GM10248 (cell line): ENCODE data around the gene ARHGDIG.

Experiments used
- CTCF ChIA-PET: fragments of 300-600 bp; sonication (Branson Sonifier 250); formaldehyde crosslinking; extraction: SDS; loops from one replicate; lab custom pipeline; 2021; ENCODE audit warnings: antibody characterized with exemption; lab: Yijun Ruan, JAX
- POLR2A ChIA-PET: fragments of 350-650 bp; sonication (Branson Sonifier 250); formaldehyde crosslinking; extraction: SDS; loops from one replicate; lab custom pipeline; 2020; ENCODE audit warnings: antibody characterized with exemption; lab: Yijun Ruan, JAX
- DNase-seq: peaks from one replicate; pipeline ENCODE4 v3.0.0; 2012; ENCODE audit errors: extremely low spot score
- TF ChIP-seq, protein P1 (sequence below): IDR thresholded peaks from 2 replicates; pipeline ENCODE4 v1.5.1; 2012; ENCODE audit warnings: mild to moderate bottlenecking, low read depth; ENCODE audit errors: extremely low read depth, missing control alignments, control extremely low read depth

ARHGDIG gene

DNA sequence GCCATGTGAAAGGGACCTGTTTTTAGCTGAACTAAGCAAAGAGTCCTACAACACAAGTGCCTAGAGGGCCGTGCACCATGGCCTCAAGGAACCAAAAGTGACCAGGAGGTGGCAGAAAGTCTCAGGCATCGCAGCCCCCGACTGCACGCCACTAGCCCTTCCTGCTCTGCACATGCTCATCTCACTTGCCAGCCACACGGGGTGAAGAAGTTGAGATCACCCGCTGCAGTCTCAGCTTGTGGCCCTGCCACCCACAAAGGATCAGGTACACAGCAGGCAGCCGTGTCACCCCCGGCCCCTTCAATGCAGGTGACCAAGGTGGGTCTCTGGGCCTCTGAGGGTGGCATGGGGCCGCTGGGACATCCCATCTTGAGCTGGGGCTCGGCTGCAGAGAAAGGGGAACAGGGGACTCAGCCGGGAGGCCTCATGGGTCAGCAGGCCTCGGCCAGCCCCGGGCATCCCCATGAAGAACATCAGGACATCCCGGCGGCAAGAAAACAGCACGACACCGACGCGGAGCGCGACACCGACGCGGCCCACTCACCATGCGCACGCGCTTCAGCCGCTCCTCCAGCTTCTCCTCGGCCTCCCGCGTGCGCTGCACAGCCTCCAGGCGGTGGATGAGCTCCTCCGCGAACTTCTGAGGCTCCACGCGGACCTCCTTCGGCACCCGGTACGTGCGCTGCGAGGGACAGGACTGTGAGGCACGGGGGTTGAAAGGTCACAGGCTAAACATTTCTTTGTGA is 23.5 kb downstream of the ARHGDIG start:
- TF ChIP-seq, protein P1, sequence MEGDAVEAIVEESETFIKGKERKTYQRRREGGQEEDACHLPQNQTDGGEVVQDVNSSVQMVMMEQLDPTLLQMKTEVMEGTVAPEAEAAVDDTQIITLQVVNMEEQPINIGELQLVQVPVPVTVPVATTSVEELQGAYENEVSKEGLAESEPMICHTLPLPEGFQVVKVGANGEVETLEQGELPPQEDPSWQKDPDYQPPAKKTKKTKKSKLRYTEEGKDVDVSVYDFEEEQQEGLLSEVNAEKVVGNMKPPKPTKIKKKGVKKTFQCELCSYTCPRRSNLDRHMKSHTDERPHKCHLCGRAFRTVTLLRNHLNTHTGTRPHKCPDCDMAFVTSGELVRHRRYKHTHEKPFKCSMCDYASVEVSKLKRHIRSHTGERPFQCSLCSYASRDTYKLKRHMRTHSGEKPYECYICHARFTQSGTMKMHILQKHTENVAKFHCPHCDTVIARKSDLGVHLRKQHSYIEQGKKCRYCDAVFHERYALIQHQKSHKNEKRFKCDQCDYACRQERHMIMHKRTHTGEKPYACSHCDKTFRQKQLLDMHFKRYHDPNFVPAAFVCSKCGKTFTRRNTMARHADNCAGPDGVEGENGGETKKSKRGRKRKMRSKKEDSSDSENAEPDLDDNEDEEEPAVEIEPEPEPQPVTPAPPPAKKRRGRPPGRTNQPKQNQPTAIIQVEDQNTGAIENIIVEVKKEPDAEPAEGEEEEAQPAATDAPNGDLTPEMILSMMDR = no peak
- no peak for DNase-seq
- ChIA-PET CTCF (no interaction called here), POLR2A (no interaction called here)

DNA sequence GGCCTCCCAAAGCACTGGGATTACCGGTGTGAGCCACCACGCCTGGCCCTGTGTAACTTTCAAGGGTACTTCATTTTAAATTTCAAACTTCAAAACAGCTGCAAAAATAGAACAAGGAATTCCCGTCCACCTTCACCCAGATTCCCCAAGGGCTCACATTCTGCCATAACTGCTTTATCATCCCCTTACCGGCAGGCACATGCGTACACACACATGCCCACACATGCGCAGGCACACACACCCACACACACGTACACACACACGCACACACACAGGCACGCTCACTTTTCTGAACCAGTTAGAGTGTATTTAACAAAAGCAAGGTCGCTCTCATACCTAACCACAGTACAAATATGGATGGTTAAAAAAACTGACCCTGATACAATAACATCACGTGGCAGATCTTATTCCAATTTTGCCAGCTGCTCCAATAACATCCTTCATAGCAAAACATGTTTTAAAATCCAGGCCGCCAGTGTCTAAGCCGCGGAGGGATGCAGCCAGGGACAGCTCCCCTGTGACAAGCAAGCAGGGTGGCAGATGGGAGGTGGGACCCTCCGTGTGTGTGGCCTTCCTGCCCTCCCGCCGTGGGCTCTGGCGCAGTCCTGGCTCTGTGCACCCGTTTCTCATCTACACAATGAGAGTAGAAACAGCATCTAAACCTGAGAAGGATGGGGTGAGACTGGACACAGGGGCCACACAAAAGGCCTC is 25.7 kb downstream of the ARHGDIG start:
- ChIA-PET CTCF (no interaction called here), POLR2A (no interaction called here)
- TF ChIP-seq, protein P1 = no peak
- DNase-seq = no peak

DNA sequence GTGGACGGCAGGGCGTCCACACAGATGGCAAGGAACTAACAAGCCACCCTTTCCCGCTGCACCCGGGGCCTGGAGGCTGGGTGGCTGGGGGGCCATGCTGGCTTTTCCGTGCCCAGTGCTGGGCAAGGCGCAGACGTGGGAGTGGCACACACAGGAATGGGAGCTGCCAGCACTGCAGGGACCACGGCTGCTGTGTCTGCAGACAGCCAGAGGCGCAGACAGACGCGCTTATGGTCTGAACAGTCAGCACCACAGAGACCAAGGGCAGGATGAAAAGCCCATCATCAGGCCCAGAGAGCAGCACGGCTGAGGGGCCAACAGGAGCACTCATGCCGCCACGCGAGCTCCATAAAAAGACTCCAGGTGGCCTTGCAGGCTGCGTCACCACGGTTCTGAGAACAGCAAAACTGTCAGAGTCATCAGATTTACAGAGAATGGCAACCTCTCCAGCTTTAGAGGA is 26.6 kb downstream of the ARHGDIG start:
- CTCF ChIA-PET = no interaction called here
- TF ChIP-seq, protein P1 = no peak
- DNase-seq = no peak
- POLR2A ChIA-PET = no interaction called here

DNA sequence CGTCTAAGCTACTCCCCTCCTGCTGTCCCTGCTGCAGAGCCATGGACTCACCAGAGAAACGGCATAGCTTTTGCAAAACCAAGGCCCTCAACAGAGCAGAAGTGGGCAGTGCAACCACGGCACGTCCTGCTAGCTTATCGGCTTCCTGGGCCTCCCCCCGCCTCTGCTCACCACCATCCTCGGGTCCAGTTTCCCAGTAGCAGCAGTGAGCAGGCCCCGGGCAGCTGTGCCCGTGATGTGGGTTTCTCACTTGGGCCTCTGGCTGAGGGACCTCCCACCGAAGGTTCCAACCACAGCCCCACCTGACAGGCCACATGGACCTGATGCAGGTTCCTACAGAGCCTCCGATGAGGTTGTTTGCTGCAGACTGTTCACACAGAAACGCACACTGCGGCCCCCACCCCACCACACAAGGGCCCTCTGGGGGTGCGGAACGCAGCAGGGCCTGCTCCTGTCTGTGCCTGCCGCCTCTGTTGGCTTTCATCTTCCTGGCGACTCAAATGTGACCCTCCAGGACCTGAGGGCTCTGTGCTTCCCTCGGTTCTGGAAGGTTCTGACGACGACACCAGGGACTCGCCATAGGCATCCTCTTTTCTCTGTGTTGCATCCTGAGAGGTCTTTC is 27.4 kb downstream of the ARHGDIG start:
- ChIA-PET POLR2A (no interaction called here), CTCF (no interaction called here)
- TF ChIP-seq, protein P1 = no peak
- no peak for DNase-seq

DNA sequence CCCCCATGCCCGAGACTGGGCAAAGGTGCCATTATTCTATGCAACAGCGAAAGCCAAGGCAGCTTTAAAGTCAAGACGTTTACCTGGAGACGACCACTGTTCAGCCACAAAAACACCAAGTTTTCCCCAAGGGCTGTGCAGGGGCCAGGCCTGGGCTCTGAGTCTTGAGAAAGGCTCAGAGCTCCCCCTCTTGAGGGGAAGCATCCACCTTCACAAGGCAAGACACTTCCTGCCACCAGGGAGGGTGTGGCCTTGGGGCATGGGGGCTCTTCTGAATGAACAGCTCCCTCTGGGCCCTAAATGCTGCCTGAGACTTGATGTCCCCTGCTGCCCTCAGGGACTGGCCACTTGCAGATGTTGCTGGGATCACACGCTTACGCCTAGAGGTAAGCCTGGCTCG is 29.1 kb downstream of the ARHGDIG start:
- DNase-seq = no peak
- TF ChIP-seq, protein P1 = no peak
- ChIA-PET POLR2A (no interaction called here), CTCF (interaction anchor here (0.8 to 2.6 kb wide), 5 partner anchors 12 to 192 kb away, joined by 3 to 7 read pairs (median 3); no protein-coding TSS in a partner anchor)

DNA sequence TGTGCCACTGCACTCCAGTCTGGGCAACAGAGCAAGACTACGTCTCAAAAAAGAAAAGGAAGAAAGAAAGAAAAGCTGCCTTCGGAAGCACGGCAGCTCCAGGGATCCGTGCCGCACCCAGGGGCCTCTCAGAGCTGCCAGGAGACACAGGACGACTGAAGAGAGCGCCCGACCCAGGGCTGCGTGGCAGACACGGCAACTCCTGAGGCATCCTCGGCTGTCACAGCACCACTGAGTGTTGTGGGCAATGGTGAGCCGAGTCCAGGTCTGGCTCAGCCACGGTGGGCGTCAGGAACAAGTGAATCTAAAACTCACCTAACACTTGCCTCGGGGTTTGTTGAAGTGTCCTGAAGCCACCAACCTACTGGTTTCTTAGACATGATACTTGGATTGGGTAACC is 31.3 kb downstream of the ARHGDIG start:
- TF ChIP-seq, protein P1 = no peak
- CTCF ChIA-PET = no interaction called here
- DNase-seq = no peak
- POLR2A ChIA-PET = no interaction called here
